Stimulated activated CD4-positive, alpha-beta T cell treated with anti-CD3 and anti-CD28 coated beads, Interleukin-1b, Interleukin-23, amount 100 ng/mL, for 24 hours (primary cell): ENCODE measurements around the gene GCM1.
A peak's percentile ranks its signal among the peaks of the same experiment; 100 is the strongest.
"Not testable (repeated sequence)": the region's sequence is repeated elsewhere in the genome, so short reads cannot be mapped to it uniquely, and the experiment has no call there.

Source experiments
- DNase-seq, 4 experiments: peaks; one replicate each; pipeline ENCODE4 v3.0.0-alpha.2; 2020; ENCODE audit warnings: low read depth in 4 of 4, low spot score in 1 of 4

The GCM1 gene

GRCh38 chr6:53148684-53149083, at the start of gene GCM1:
GCM1 (minus strand) TSS chr6:53148841; CDS start chr6:53145632, 3,209 bp downstream.
- no peak for DNase-seq

- DNase-seq, result no peak
Observed at GRCh38 chr6:53197553-53197952, 48.9 kb upstream of the GCM1 start.

GRCh38 chr6:53195048-53195447, 46.4 kb upstream of the GCM1 start:
- no peak for DNase-seq

GRCh38 chr6:53192682-53193188, 44.1 kb upstream of the GCM1 start:
- DNase-seq, result no peak

- no peak for DNase-seq
Observed at GRCh38 chr6:53189554-53189953, 40.9 kb upstream of the GCM1 start.

GRCh38 chr6:53188833-53189232, 40.2 kb upstream of the GCM1 start:
- no peak for DNase-seq

- DNase-seq, result no peak
Observed at GRCh38 chr6:53180678-53181077, 32.0 kb upstream of the GCM1 start.

- DNase-seq, result no peak
Observed at GRCh38 chr6:53179961-53180651, 31.5 kb upstream of the GCM1 start.

- no peak for DNase-seq
Observed at GRCh38 chr6:53178837-53179432, 30.3 kb upstream of the GCM1 start.

- DNase-seq, result no peak
Observed at GRCh38 chr6:53175027-53175426, 26.4 kb upstream of the GCM1 start.

- DNase-seq, result no peak
Observed at GRCh38 chr6:53172468-53172803, 23.8 kb upstream of the GCM1 start.

- peak; percentile 80 to 95 (median 84) for DNase-seq
Observed at GRCh38 chr6:53171605-53172467, 23.2 kb upstream of the GCM1 start.

GRCh38 chr6:53168516-53169267, 20.1 kb upstream of the GCM1 start:
- no peak for DNase-seq

GRCh38 chr6:53165293-53165692, 16.7 kb upstream of the GCM1 start:
- DNase-seq, result no peak

GRCh38 chr6:53162606-53163005, 14.0 kb upstream of the GCM1 start:
- DNase-seq, result no peak

GRCh38 chr6:53161481-53162009, 12.9 kb upstream of the GCM1 start:
- no peak for DNase-seq

- no peak for DNase-seq
Observed at GRCh38 chr6:53159558-53159957, 10.9 kb upstream of the GCM1 start.

- DNase-seq, result not testable (repeated sequence)
Observed at GRCh38 chr6:53158076-53158475, 9.4 kb upstream of the GCM1 start.

- not testable (repeated sequence) for DNase-seq
Observed at GRCh38 chr6:53155279-53155678, 6.6 kb upstream of the GCM1 start.

- no peak for DNase-seq
Observed at GRCh38 chr6:53154794-53155193, 6.2 kb upstream of the GCM1 start.

- no peak for DNase-seq
Observed at GRCh38 chr6:53154071-53154470, 5.4 kb upstream of the GCM1 start.
